HTR-8/SVneo (cell line): ENCODE measurements around the gene UTS2R.

Source experiments
- DNase-seq: peaks from one replicate; pipeline ENCODE4 v3.0.0; 2011; ENCODE audit warnings: low spot score, mixed read lengths; ENCODE audit not compliant: insufficient read length
- FAIRE-seq: peaks from 2 replicates; lab custom pipeline; 2011; peaks lifted over from hg19 to GRCh38; lab: Jason Lieb, UNC

The UTS2R gene

GRCh38 chr17:82386255-82386831 lies 14.8 kb downstream of the UTS2R start:
- no peak for DNase-seq
- FAIRE-seq, result no peak

GRCh38 chr17:82386881-82387704 lies 15.5 kb downstream of the UTS2R start:
- DNase-seq (no peak), FAIRE-seq (no peak)

- no peak for FAIRE-seq
- DNase-seq, result no peak
These were observed 16.1 kb downstream of the UTS2R start for GRCh38 chr17:82387705-82388106.

- DNase-seq, result no peak
- FAIRE-seq, result no peak
These were observed 16.8 kb downstream of the UTS2R start for GRCh38 chr17:82388223-82388921.

GRCh38 chr17:82388922-82389283 lies 17.3 kb downstream of the UTS2R start:
- DNase-seq (no peak), FAIRE-seq (no peak)

- no peak for DNase-seq
- FAIRE-seq, result no peak
These were observed 17.8 kb downstream of the UTS2R start for GRCh38 chr17:82389379-82389778.

GRCh38 chr17:82390015-82390859 lies 18.7 kb downstream of the UTS2R start:
- DNase-seq, result no peak
- no peak for FAIRE-seq

GRCh38 chr17:82390860-82391435 lies 19.4 kb downstream of the UTS2R start:
- FAIRE-seq (no peak), DNase-seq (no peak)

- DNase-seq, result no peak
- no peak for FAIRE-seq
These were observed 20.0 kb downstream of the UTS2R start for GRCh38 chr17:82391496-82392066.

GRCh38 chr17:82392209-82392920 lies 20.8 kb downstream of the UTS2R start:
- DNase-seq (no peak), FAIRE-seq (no peak)

- FAIRE-seq (no peak), DNase-seq (no peak)
These were observed 21.4 kb downstream of the UTS2R start for GRCh38 chr17:82392941-82393340.

- no peak for DNase-seq
- FAIRE-seq, result no peak
These were observed 22.7 kb downstream of the UTS2R start for GRCh38 chr17:82394278-82394677.

- DNase-seq (no peak), FAIRE-seq (no peak)
These were observed 25.3 kb downstream of the UTS2R start for GRCh38 chr17:82396601-82397435.

GRCh38 chr17:82397449-82398335 lies 26.1 kb downstream of the UTS2R start:
- FAIRE-seq, result no peak

GRCh38 chr17:82399041-82399441 lies 27.5 kb downstream of the UTS2R start:
- DNase-seq (no peak), FAIRE-seq (no peak)

More at GRCh38 chr17:82397449-82398335, 26.1 kb downstream of the UTS2R start:
- no peak for DNase-seq

- DNase-seq, result no peak
- no peak for FAIRE-seq
These were observed 28.1 kb downstream of the UTS2R start for GRCh38 chr17:82399601-82400101.

GRCh38 chr17:82400206-82400605 lies 28.6 kb downstream of the UTS2R start:
- DNase-seq, result no peak
- no peak for FAIRE-seq
